ENCODE data around the gene CTSK. TPM values are rescaled to one million over a fixed set of nuclear protein-coding genes. Genes with fewer than 3 reads are reported as not detected.

Gene CTSK
- total RNA-seq, 1 experiment from 2014 or later: 4.2 TPM

DNA sequence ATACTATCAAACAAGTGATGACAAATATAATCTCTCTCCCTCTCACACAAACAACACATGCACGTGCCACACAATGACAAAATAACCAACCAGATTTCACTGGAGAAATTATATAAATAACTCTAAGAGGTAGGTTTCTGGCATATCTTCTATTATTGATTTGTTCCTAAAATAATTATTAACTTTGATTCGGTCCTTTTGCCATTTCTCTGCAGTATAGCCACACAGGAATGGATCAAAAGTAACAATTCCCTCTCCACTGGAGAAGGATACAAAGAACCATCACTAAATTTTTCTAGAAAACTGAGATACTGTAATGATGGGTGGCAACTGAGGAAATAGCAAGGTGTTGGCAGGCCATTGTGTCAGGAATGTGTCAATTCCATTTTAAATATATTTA lies 34.9 kb upstream of the CTSK start:
- no peak for DNase-seq
- Histone ChIP-seq H4K8ac (replicated peaks; ENCODE audit: insufficient read length, low read depth, low read length) (no peak overlapping the region), H3T11ph (ENCODE audit: low read length) (no peak overlapping the region), H3K4me1 (ENCODE audit: insufficient read depth, low read length) (no peaks in the 10 kb centered on the region), H4K5ac (ENCODE audit: insufficient read length, low read depth, low read length) (no peak overlapping the region), H2BK15ac (ENCODE audit: low read depth, low read length) (no peak overlapping the region), H3K14ac (ENCODE audit: insufficient read depth, low read length) (no peak overlapping the region), H3K79me2 (ENCODE audit: insufficient read depth, low read length) (no peaks in the 10 kb centered on the region), H2BK120ac (ENCODE audit: low read depth, low read length, poor library complexity, severe bottlenecking) (no peak overlapping the region), H3K9me3 (ENCODE audit: control insufficient read depth, low read depth, low read length) (no peaks in the 10 kb centered on the region), H3K18ac (ENCODE audit: insufficient read length, low read depth, low read length) (no peak overlapping the region), H2BK5ac (ENCODE audit: insufficient read length, low read length) (no peak overlapping the region), H4K20me1 (ENCODE audit: control insufficient read depth, insufficient read depth, insufficient read length) (no peaks in the 10 kb centered on the region), H4K91ac (ENCODE audit: insufficient read length, low read depth, low read length) (no peak overlapping the region), H3K27ac (ENCODE audit: insufficient read length, low read depth, low read length) (no peak overlapping the region), H3K4me2 (ENCODE audit: insufficient read depth, insufficient read length, low read length) (no peak overlapping the region), H3K9ac (ENCODE audit: extremely low read depth, insufficient read length, low read length) (no peak overlapping the region), H3K56ac (ENCODE audit: insufficient read length, low read depth, low read length) (no peak overlapping the region), H2AK5ac (ENCODE audit: insufficient read length, low read length) (no peak overlapping the region), H3K23me2 (ENCODE audit: insufficient read length, low read depth, low read length, poor library complexity, severe bottlenecking) (no peaks in the 10 kb centered on the region), H2AFZ (ENCODE audit: low read length) (no peak overlapping the region), H3K79me1 (ENCODE audit: insufficient read depth, low read depth, low read length, poor library complexity, severe bottlenecking) (no peaks in the 10 kb centered on the region), H2BK20ac (ENCODE audit: low read depth, low read length, poor library complexity, severe bottlenecking) (no peak overlapping the region), H3K27me3 (ENCODE audit: insufficient read depth, low read length) (no peaks in the 10 kb centered on the region), H2BK12ac (ENCODE audit: insufficient read length, low read depth, low read length) (no peak overlapping the region), H3K23ac (ENCODE audit: insufficient read length, low read depth, low read length) (no peak overlapping the region), H3K4ac (ENCODE audit: low read depth, low read length) (no peak overlapping the region)
- H3K4me3 Mint-ChIP-seq: no peak overlapping the region
- H3K9me3 Mint-ChIP-seq: no peaks in the 10 kb centered on the region
- no CpG with 5 or more reads among the region's 2 CpGs for WGBS (ENCODE audit: extremely low coverage, insufficient read length, low lambda C conversion rate)
- H3K27me3 Mint-ChIP-seq (ENCODE audit: low read depth): no peaks in the 10 kb centered on the region
- H3K36me3 Mint-ChIP-seq (ENCODE audit: insufficient read depth in 1 of 3, low read depth in 3 of 3): peaks cover 0 to 19% (median 5%) of the 10 kb centered on the region in 3 experiments; a peak in 5 of 7 replicates
- no peak overlapping the region for H3K27ac Mint-ChIP-seq
- no peaks in the 10 kb centered on the region for H3K4me1 Mint-ChIP-seq
- TF ChIP-seq, protein P1, sequence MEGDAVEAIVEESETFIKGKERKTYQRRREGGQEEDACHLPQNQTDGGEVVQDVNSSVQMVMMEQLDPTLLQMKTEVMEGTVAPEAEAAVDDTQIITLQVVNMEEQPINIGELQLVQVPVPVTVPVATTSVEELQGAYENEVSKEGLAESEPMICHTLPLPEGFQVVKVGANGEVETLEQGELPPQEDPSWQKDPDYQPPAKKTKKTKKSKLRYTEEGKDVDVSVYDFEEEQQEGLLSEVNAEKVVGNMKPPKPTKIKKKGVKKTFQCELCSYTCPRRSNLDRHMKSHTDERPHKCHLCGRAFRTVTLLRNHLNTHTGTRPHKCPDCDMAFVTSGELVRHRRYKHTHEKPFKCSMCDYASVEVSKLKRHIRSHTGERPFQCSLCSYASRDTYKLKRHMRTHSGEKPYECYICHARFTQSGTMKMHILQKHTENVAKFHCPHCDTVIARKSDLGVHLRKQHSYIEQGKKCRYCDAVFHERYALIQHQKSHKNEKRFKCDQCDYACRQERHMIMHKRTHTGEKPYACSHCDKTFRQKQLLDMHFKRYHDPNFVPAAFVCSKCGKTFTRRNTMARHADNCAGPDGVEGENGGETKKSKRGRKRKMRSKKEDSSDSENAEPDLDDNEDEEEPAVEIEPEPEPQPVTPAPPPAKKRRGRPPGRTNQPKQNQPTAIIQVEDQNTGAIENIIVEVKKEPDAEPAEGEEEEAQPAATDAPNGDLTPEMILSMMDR (conservative IDR thresholded peaks at IDR 0.05): no peak
